NCI-H524 treated with DMSO at 0.1 percent for 48 hours (cell line): ENCODE measurements around the gene THRSP.
A peak's percentile ranks its signal among the peaks of the same experiment; 100 is the strongest.

ENCODE experiments used
- DNase-seq: peaks from one replicate; lab custom pipeline; 2025; lab: John Stamatoyannopoulos, UW

THRSP gene

GRCh38 chr11:78097666-78098385 lies 34.2 kb downstream of the THRSP start:
- DNase-seq, result no peak

GRCh38 chr11:78099666-78100065 lies 36.0 kb downstream of the THRSP start:
- no peak for DNase-seq

GRCh38 chr11:78100261-78100660 lies 36.6 kb downstream of the THRSP start:
- no peak for DNase-seq

GRCh38 chr11:78100676-78101472 lies 37.2 kb downstream of the THRSP start:
- no peak for DNase-seq

- peak; percentile 95 for DNase-seq
Measured at GRCh38 chr11:78109081-78110015, 45.7 kb downstream of the THRSP start.

- no peak for DNase-seq
Measured at GRCh38 chr11:78110351-78110750, 46.7 kb downstream of the THRSP start.

- DNase-seq, result no peak
Measured at GRCh38 chr11:78110830-78111229, 47.2 kb downstream of the THRSP start.

GRCh38 chr11:78111298-78111697 lies 47.6 kb downstream of the THRSP start:
- DNase-seq, result no peak

- DNase-seq, result no peak
Measured at GRCh38 chr11:78112582-78113275, 49.1 kb downstream of the THRSP start.
